DOHH2 (cell line): ENCODE results near the gene FAM53A.

Source experiments
- EZH2phosphoT487 ChIP-seq: fragments of 200-600 bp; sonication (generic); IDR thresholded peaks from 2 replicates; pipeline ENCODE4 v1.6.1; 2017; ENCODE audit warnings: borderline replicate concordance, mild to moderate bottlenecking, antibody characterized with exemption, low read length, moderate library complexity, mixed read lengths
- TF ChIP-seq, protein P1 (sequence below): fragments of 200-600 bp; sonication (generic); IDR thresholded peaks from one replicate; pipeline ENCODE4 v1.5.1; 2014; ENCODE audit warnings: antibody characterized with exemption, mild to moderate bottlenecking, low read depth, low read length; ENCODE audit not compliant: poor library complexity, severe bottlenecking

DNA sequence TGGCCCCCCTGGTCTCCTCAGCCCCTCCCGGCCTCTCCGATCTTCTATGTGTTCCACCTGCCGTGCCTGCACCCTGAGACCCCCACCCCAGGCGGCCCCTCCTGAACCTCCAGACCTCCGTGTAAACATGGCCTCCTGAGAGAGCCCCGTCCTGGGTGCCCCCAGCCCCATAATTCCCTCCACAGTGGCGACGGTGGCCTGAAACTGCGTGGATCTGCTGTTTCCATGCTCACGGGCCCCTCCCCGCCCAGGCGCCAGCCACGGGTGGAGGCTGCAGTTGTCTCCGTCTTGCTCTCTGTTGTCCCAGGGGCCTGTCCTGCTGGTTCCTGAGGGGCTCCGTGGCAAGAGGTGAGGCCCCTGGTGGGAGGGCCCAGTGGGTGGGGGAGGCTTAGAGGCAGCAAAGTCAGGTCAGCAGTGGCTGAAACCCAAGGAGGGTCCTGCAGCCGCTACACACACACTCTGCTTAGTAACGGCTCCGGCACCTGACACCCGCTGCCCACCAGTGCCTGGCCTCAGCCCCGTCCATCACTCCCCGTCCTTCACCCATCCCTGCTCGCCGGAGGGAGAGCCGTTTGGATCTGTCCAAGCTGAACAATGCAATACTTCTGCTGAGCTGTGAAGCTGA is 75.8 kb downstream of the FAM53A start:
- TF ChIP-seq, protein P1, sequence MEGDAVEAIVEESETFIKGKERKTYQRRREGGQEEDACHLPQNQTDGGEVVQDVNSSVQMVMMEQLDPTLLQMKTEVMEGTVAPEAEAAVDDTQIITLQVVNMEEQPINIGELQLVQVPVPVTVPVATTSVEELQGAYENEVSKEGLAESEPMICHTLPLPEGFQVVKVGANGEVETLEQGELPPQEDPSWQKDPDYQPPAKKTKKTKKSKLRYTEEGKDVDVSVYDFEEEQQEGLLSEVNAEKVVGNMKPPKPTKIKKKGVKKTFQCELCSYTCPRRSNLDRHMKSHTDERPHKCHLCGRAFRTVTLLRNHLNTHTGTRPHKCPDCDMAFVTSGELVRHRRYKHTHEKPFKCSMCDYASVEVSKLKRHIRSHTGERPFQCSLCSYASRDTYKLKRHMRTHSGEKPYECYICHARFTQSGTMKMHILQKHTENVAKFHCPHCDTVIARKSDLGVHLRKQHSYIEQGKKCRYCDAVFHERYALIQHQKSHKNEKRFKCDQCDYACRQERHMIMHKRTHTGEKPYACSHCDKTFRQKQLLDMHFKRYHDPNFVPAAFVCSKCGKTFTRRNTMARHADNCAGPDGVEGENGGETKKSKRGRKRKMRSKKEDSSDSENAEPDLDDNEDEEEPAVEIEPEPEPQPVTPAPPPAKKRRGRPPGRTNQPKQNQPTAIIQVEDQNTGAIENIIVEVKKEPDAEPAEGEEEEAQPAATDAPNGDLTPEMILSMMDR = no peak
- TF ChIP-seq EZH2phosphoT487 = no peak
